ENCODE results near the gene PDPK1. TPM values are rescaled to one million over a fixed set of nuclear protein-coding genes. Genes with fewer than 3 reads are reported as not detected.

Gene PDPK1
- polyA plus RNA-seq, 1 donor = 39.7 TPM

- Histone ChIP-seq H3K9me3 (ENCODE audit: control insufficient read depth, low read depth, low read length) (peaks cover 1% of the 10 kb centered on the region), H3K4me1 (ENCODE audit: control insufficient read depth, insufficient read depth, low read length) (peaks cover 55% of the 10 kb centered on the region), H3K27ac (ENCODE audit: low read length) (peak overlapping the region; percentile 77), H3K27me3 (ENCODE audit: control insufficient read depth, insufficient read depth, low read length) (no peaks in the 10 kb centered on the region), H3K4me3 (ENCODE audit: low read length) (peak overlapping the region; percentile 5), H3K36me3 (ENCODE audit: control insufficient read depth, insufficient read depth, low read length) (peaks cover 47% of the 10 kb centered on the region)
- WGBS (ENCODE audit: insufficient coverage, low lambda C conversion rate) = 42% methylated on average over 3 of the region's 9 CpGs
- peak; percentile 65 to 88 for DNase-seq
These were observed 13.4 kb upstream of the PDPK1 start for GRCh38 chr16:2524339-2524938.

DNA sequence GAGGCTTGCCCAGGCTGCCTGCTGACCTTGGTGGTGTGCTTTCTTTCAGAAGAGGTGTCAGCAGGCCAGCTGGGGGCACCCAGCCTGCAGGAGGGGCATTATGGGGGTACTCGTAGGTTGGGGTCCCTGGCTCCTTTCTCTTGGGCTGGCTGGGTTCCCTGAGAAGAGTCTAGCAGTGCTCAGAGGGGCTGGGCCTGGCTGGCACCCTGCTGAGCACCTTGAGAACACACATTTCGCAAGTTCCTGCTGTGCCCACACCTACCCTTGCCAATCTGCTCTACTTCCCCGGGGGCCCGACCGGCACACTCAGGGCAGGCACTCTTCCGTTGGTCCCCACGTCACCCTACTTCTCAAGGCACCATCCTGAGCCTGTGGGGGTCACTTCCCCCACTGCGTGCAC lies 11.7 kb upstream of the PDPK1 start:
- no peaks in the 10 kb centered on the region for H3K27me3 ChIP-seq (ENCODE audit: control insufficient read depth, insufficient read depth, low read length)
- peaks cover 55% of the 10 kb centered on the region for H3K36me3 ChIP-seq (ENCODE audit: control insufficient read depth, insufficient read depth, low read length)
- WGBS (ENCODE audit: insufficient coverage, low lambda C conversion rate) = no CpG with 5 or more reads among the region's 8 CpGs
- peaks cover 54% of the 10 kb centered on the region for H3K4me1 ChIP-seq (ENCODE audit: control insufficient read depth, insufficient read depth, low read length)
- peak overlapping the region; percentile 25 for H3K27ac ChIP-seq (ENCODE audit: low read length)
- no peaks in the 10 kb centered on the region for H3K9me3 ChIP-seq (ENCODE audit: control insufficient read depth, low read depth, low read length)
- no peak overlapping the region for H3K4me3 ChIP-seq (ENCODE audit: low read length)
- no peak for DNase-seq

DNA sequence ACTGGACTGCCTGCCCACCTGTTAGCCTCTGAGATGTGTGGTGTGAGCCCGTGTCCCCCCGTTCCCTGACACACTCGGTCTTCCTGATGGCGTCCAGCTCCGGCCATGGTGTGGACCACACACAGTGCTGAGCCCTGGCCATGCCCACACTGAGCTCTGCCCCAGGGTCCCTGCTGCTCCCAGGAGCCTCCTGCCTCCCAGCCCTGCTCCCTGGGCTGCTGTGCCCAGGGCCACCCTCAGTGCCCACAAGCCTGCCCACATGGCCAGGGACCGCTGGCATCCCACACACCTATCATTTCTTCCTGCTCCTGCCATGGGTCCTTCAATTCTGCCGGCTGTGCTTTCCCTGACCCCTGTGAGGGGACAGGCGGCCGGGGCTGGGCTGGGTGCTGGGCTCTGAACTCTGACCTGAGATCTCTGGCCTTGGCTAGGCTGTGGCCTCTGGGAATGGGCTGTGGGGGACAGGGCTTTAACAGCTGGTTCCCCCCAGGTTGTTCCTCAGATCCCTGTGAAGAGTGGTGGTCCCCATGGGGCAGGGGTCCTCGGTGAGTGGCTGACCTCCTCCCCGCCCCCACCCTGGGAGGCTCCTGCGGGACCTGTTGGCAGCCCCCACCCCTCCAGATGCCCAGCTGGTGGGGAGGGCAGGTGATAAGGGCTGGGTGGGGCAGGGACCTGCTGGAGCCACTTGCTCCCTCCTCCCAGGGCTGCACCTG lies 10.6 kb upstream of the PDPK1 start:
- no peaks in the 10 kb centered on the region for H3K27me3 ChIP-seq (ENCODE audit: control insufficient read depth, insufficient read depth, low read length)
- no peak overlapping the region for H3K4me3 ChIP-seq (ENCODE audit: low read length)
- peaks cover 52% of the 10 kb centered on the region for H3K36me3 ChIP-seq (ENCODE audit: control insufficient read depth, insufficient read depth, low read length)
- H3K9me3 ChIP-seq (ENCODE audit: control insufficient read depth, low read depth, low read length) = no peaks in the 10 kb centered on the region
- H3K27ac ChIP-seq (ENCODE audit: low read length) = no peak overlapping the region
- no peak for DNase-seq
- no CpG with 5 or more reads among the region's 12 CpGs for WGBS (ENCODE audit: insufficient coverage, low lambda C conversion rate)
- H3K4me1 ChIP-seq (ENCODE audit: control insufficient read depth, insufficient read depth, low read length) = peaks cover 53% of the 10 kb centered on the region

- H3K4me1 ChIP-seq (ENCODE audit: control insufficient read depth, insufficient read depth, low read length) = peaks cover 52% of the 10 kb centered on the region
- H3K36me3 ChIP-seq (ENCODE audit: control insufficient read depth, insufficient read depth, low read length) = peaks cover 51% of the 10 kb centered on the region
- no CpG with 5 or more reads among the region's 24 CpGs for WGBS (ENCODE audit: insufficient coverage, low lambda C conversion rate)
- DNase-seq = no peak
- no peaks in the 10 kb centered on the region for H3K9me3 ChIP-seq (ENCODE audit: control insufficient read depth, low read depth, low read length)
- H3K27me3 ChIP-seq (ENCODE audit: control insufficient read depth, insufficient read depth, low read length) = no peaks in the 10 kb centered on the region
- H3K27ac ChIP-seq (ENCODE audit: low read length) = no peak overlapping the region
- H3K4me3 ChIP-seq (ENCODE audit: low read length) = no peak overlapping the region
These were observed 10.1 kb upstream of the PDPK1 start for GRCh38 chr16:2527784-2528100.

DNA sequence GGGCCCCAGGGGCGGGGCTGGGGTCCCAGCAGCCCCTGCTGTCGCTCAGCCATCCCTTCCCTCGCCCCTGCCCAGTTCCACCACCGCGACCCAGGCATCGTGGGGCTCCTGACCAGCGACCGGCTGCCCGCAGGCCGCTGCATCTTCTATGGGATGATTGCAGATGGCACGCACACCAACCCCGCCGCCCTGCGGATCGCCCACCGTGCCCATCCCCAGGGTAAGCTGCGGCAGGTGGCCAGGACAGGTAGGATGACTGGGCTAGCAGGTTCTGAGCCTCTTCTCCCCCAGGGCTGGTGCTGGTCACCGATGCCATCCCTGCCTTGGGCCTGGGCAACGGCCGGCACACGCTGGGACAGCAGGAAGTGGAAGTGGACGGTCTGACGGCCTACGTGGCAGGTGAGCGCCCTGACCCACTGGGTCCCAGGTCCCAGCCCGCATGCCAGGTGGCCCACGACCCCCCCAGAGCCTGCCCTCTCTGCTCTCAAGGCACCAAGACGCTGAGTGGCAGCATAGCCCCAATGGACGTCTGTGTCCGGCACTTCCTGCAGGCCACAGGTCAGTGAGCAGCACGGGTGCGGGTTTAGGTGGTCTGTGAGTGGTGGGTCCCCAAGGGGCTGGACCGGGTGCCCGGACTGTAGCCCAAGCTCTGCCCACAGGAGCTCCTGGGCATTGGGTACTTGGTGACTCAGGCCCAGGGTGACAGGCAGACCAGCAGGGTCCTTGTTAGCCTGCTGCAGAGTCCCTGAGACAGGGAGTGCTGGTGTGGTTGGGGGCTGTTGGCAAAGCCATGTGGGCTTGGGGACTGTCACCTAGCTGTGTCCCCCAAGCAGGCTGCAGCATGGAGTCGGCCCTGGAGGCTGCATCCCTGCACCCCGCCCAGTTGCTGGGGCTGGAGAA lies 9.4 kb upstream of the PDPK1 start:
- peaks cover 46% of the 10 kb centered on the region for H3K36me3 ChIP-seq (ENCODE audit: control insufficient read depth, insufficient read depth, low read length)
- no CpG with 5 or more reads among the region's 36 CpGs for WGBS (ENCODE audit: insufficient coverage, low lambda C conversion rate)

GRCh38 chr16:2529061-2529931 lies 8.5 kb upstream of the PDPK1 start:
- H3K9me3 ChIP-seq (ENCODE audit: control insufficient read depth, low read depth, low read length) = no peaks in the 10 kb centered on the region
- H3K4me1 ChIP-seq (ENCODE audit: control insufficient read depth, insufficient read depth, low read length) = peaks cover 38% of the 10 kb centered on the region
- no peak overlapping the region for H3K27ac ChIP-seq (ENCODE audit: low read length)
- peaks cover 44% of the 10 kb centered on the region for H3K36me3 ChIP-seq (ENCODE audit: control insufficient read depth, insufficient read depth, low read length)
- H3K4me3 ChIP-seq (ENCODE audit: low read length) = no peak overlapping the region
- DNase-seq = no peak
- WGBS (ENCODE audit: insufficient coverage, low lambda C conversion rate) = no CpG with 5 or more reads among the region's 32 CpGs
- H3K27me3 ChIP-seq (ENCODE audit: control insufficient read depth, insufficient read depth, low read length) = no peaks in the 10 kb centered on the region

More for the DNA sequence above, 9.4 kb upstream of the PDPK1 start:
- no peak overlapping the region for H3K27ac ChIP-seq (ENCODE audit: low read length)
- peaks cover 46% of the 10 kb centered on the region for H3K4me1 ChIP-seq (ENCODE audit: control insufficient read depth, insufficient read depth, low read length)
- H3K27me3 ChIP-seq (ENCODE audit: control insufficient read depth, insufficient read depth, low read length) = no peaks in the 10 kb centered on the region
- no peak overlapping the region for H3K4me3 ChIP-seq (ENCODE audit: low read length)
- H3K9me3 ChIP-seq (ENCODE audit: control insufficient read depth, low read depth, low read length) = no peaks in the 10 kb centered on the region
- no peak for DNase-seq

- H3K36me3 ChIP-seq (ENCODE audit: control insufficient read depth, insufficient read depth, low read length) = peaks cover 44% of the 10 kb centered on the region
- H3K27me3 ChIP-seq (ENCODE audit: control insufficient read depth, insufficient read depth, low read length) = no peaks in the 10 kb centered on the region
- no peak for DNase-seq
- no peak overlapping the region for H3K4me3 ChIP-seq (ENCODE audit: low read length)
- no peaks in the 10 kb centered on the region for H3K9me3 ChIP-seq (ENCODE audit: control insufficient read depth, low read depth, low read length)
- H3K4me1 ChIP-seq (ENCODE audit: control insufficient read depth, insufficient read depth, low read length) = peaks cover 33% of the 10 kb centered on the region
- WGBS (ENCODE audit: insufficient coverage, low lambda C conversion rate) = no CpG with 5 or more reads among the region's 15 CpGs
- H3K27ac ChIP-seq (ENCODE audit: low read length) = no peak overlapping the region
These were observed 7.7 kb upstream of the PDPK1 start for GRCh38 chr16:2529961-2530628.

DNA sequence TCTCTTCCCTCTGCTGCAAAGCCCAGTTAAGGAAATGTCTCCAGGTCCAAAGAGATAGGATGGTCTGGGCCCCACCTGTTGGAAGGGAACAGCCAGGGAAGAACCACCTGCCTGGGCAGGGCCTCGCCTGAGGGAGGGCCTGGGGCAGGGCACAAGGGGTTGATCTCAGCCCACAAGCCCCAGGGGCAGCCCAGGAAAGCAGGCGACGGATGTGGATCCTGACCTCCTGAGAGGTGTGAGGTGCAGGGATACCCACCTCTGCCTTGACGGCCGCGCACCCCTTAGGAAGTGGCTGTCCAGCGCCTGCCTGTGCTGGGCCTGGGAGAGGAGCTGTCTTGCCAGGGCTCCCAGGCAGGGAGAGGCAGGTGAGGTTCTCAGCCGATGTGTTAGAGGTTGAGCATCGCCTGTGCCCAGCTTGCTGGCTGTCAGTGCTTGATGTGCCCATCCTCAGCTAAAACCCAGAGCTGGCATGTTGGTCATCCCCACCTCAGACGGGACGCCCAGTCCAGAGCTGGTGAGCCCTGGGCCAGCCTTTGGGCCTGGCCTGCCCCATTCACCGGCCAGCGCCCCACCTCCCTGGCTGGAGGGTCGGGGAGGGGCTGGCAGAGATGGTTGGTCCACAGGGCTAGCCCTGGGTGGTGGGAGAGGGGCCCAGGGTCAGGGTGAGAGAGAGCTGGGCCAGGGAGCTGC lies 7.0 kb upstream of the PDPK1 start:
- Histone ChIP-seq H3K36me3 (ENCODE audit: control insufficient read depth, insufficient read depth, low read length) (peaks cover 44% of the 10 kb centered on the region), H3K27me3 (ENCODE audit: control insufficient read depth, insufficient read depth, low read length) (no peaks in the 10 kb centered on the region), H3K9me3 (ENCODE audit: control insufficient read depth, low read depth, low read length) (no peaks in the 10 kb centered on the region), H3K4me1 (ENCODE audit: control insufficient read depth, insufficient read depth, low read length) (peaks cover 29% of the 10 kb centered on the region), H3K4me3 (ENCODE audit: low read length) (no peak overlapping the region), H3K27ac (ENCODE audit: low read length) (peak overlapping the region; percentile 81)
- peak in 1 of 2 donors; percentile 22 for DNase-seq
- no CpG with 5 or more reads among the region's 14 CpGs for WGBS (ENCODE audit: insufficient coverage, low lambda C conversion rate)

GRCh38 chr16:2531371-2531695 lies 6.5 kb upstream of the PDPK1 start, which contains the start of gene CEMP1:
TSS of gene CEMP1 (minus strand) at chr16:2531408. CDS start at chr16:2531073, 335 bp downstream.
- DNase-seq = no peak
- no peaks in the 10 kb centered on the region for H3K9me3 ChIP-seq (ENCODE audit: control insufficient read depth, low read depth, low read length)
- H3K4me1 ChIP-seq (ENCODE audit: control insufficient read depth, insufficient read depth, low read length) = peaks cover 25% of the 10 kb centered on the region
- peaks cover 39% of the 10 kb centered on the region for H3K36me3 ChIP-seq (ENCODE audit: control insufficient read depth, insufficient read depth, low read length)
- peak within 1 kb of the TSS; percentile 81 for H3K27ac ChIP-seq (ENCODE audit: low read length)
- no CpG with 5 or more reads among the region's 11 CpGs for WGBS (ENCODE audit: insufficient coverage, low lambda C conversion rate)
- H3K4me3 ChIP-seq (ENCODE audit: low read length) = peak within 1 kb of the TSS; percentile 81
- H3K27me3 ChIP-seq (ENCODE audit: control insufficient read depth, insufficient read depth, low read length) = no peaks in the 10 kb centered on the region

Data from large intestine (tissue), 3 donors.